Activated naive CD4-positive, alpha-beta T cell treated with anti-CD3 and anti-CD28 coated beads, Interleukin-2, amount 50 U/mL, for 72 hours (primary cell): Measurements from ENCODE around the gene COPS9. TPM values are rescaled to one million over a fixed set of nuclear protein-coding genes. Genes with fewer than 3 reads are reported as not detected.

Experiments used
- ATAC-seq, 2 donors: fragments of 150-1000 bp; cut with Tn5 transposase; 2 replicates each; pipeline ENCODE4 v1.10.0; 2021; ENCODE audit warnings: mild to moderate bottlenecking in 2 of 2, moderate library complexity in 2 of 2
- DNase-seq, 2 donors: peaks; one replicate each; pipeline ENCODE4 v3.0.0; 2021 to 2022; ENCODE audit warnings: low spot score in 2 of 2
- H3K27ac Mint-ChIP-seq, 2 donors: one replicate each; pipeline ENCODE4 v1.8.0; 2022; ENCODE audit warnings: mild to moderate bottlenecking in 2 of 2, mixed read lengths in 2 of 2
- H3K36me3 Mint-ChIP-seq, 2 donors: one replicate each; pipeline ENCODE4 v1.8.0; 2022; ENCODE audit warnings: mixed read lengths in 2 of 2
- H3K9me3 Mint-ChIP-seq, 2 donors: one replicate each; pipeline ENCODE4 v1.8.0; 2022; ENCODE audit warnings: mixed read lengths in 2 of 2
- total RNA-seq, 2 donors: library from RNA; stranded (reverse); gene quantifications; one replicate each; pipeline ENCODE4 v1.2.3, GENCODE V29; 2022

COPS9 gene
- 10 to 100 TPM; 92.9 to 97.6 TPM for total RNA-seq

DNA sequence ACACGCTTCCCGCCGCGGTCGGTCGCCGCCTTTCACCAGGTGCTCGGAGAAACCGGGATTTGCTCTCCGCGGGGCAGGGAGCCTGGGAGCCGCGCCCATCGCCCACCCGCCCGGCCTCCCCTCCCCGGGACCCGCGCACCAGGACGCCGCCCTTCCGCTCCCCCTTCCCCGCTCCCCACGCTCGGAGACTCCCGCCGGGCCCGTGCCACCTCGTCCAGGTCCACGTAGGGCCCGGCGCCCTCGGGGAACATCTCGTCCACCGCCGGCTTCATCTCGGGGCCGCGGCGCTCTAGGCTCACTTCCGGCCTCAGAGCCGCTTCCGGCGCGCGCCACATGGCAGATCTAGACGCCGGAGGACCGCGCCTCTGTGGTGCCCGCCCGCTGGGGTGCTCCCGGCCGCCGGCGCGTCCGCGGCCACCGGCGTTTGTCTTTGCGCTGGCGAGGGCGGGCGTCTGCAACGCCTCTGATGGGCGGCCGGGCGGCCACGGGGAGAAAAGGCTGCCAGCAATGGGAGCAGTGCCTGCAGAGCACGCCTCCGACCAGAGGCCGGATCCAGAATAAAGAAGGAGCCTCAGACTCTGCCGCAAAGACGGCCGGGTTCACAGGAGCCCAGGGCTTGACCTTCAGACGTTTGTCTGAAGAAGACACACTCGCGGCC is at the start of gene COPS9:
Gene COPS9 (minus strand): TSS at position 293 of the 658 bp plus-strand sequence. CDS start 21 bp downstream, at position 272.
- Mint-ChIP-seq H3K36me3 (peaks cover 7 to 25% of the 10 kb centered on the region in 2 donors), H3K27ac (peak within 1 kb of the TSS; percentile 88 to 98), H3K9me3 (no peaks in the 10 kb centered on the region)
- peak; percentile 98 to 99 for ATAC-seq
- DNase-seq, result peak; percentile 83 to 90

DNA sequence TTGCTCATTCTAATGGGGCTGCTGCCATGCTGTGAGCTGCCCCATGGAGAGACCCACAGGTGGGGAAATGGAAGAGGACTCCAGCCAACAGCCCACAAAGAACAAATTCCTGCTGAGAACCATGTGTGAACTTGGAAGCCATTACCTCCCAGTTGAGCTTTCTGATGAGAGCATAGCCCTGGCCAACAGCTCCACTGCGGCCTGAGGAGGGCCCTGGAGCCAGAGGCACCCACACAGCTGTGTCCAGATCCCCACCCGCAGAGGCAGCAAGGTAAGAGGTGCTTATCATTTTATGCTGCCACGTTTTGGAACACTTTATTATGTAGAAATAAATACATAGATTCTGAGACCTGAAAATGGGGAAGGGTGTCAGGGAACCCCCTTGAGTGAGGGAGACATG is 48.6 kb upstream of the COPS9 start:
- peak in 1 of 2 donors; percentile 11 for DNase-seq
- Mint-ChIP-seq H3K27ac (no peak overlapping the region), H3K9me3 (peaks cover 8 to 14% of the 10 kb centered on the region in 2 donors), H3K36me3 (no peaks in the 10 kb centered on the region)
- ATAC-seq, result no peak

DNA sequence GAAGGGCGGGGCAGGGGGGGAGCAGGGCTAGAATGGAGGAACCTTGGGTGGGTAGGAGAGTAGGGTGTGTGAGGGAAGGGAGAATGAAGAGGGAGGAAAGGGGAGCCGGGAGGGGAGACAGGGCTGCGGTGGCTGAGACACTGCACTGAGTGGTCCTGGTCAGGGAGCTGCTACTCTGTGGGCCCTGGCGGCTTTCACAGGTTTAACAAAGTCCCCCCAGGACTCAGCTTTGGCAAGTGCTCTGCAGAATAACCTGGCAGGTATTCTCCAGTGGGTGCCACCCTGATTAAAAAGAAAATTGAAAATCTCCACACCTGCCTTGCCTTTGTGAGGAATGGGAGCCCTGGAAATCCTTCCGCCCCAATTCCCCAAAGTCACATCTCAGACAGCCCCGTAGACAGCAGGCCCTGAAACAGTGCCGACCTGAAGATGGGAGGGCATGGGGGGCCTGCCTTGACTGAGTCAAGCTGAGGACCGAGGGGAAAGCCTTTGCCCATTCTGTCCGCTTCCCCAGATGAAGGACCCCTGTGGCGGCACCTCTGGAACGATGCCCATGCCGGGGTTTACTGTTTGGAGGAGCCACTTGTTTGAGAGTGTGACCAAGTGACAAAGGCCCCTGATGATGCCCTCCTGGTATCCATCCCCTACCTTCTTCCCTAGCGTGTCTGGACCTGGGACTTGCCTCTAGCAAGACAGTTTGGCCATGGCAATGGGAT is 47.9 kb upstream of the COPS9 start:
- H3K36me3 Mint-ChIP-seq, result no peaks in the 10 kb centered on the region
- DNase-seq (no peak), ATAC-seq (no peak)
- peaks cover 8 to 14% of the 10 kb centered on the region in 2 donors for H3K9me3 Mint-ChIP-seq
- H3K27ac Mint-ChIP-seq, result no peak overlapping the region

DNA sequence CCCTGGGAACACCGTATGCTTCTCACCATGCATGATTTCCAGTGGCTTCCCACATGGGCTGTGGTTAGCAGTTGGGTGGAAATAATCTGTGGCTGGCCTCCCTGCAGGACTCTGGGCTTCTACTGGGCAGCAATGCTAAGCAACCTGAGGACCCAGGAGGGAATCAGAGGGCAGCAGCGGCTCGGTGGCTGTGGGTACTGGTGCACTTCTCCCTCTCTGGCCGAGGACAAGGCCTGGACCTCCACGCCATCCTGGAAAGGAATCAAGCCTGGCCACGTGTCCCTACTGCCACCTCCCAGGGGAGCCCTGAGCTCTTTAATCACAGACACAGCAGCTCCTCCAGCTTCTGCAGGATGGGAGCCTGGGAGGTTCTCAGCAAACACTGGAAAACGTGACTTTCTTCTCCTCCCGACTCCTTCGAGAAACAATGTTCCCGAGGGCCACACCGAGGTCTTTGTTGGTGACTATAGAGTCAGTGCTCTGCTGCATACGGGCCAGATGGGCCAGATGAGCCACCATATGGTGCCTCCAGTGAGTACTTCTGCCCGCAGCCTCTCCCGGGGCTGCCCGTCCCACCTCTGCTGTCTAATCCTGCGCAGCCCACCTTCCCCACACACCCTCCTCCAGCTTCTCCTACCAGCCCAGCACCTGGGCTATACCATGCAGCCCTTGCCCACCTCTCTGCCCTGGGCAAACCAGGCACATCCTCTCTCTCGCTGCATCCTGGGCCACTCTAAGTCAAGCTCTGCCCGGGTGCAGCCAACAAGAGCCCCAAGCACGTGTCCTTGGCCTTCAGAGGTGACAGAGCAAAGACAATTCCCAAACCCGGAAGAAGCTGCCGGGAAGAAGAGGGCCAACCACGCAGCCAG is 47.1 kb upstream of the COPS9 start:
- Mint-ChIP-seq H3K36me3 (no peaks in the 10 kb centered on the region), H3K9me3 (peaks cover 7 to 12% of the 10 kb centered on the region in 2 donors), H3K27ac (no peak overlapping the region)
- ATAC-seq (no peak), DNase-seq (peak in 1 of 2 donors; percentile 48)

DNA sequence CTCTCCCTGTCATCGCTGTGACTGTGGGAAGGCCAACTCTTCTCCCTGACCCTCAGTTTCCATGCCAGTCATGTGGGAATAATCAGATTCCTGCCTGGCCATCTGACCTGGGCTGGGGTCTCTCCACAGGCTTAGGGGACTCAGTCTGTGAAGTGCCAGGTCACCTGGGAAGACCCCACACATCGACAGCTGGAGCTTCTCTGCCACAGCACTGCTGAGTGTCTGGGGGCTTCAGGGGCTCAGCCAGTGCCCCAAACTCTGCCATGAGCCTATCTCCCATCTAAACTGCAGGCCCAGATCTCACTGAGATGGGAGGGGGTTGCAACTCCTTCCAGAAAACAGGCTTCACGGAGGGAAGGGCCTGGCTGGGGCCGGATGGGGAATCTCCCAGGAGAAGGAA is 46.4 kb upstream of the COPS9 start:
- H3K27ac Mint-ChIP-seq, result no peak overlapping the region
- peak in 1 of 2 donors; percentile 14 for DNase-seq
- no peak for ATAC-seq
- H3K9me3 Mint-ChIP-seq, result peaks cover 0 to 5% of the 10 kb centered on the region in 2 donors
- H3K36me3 Mint-ChIP-seq, result no peaks in the 10 kb centered on the region

DNA sequence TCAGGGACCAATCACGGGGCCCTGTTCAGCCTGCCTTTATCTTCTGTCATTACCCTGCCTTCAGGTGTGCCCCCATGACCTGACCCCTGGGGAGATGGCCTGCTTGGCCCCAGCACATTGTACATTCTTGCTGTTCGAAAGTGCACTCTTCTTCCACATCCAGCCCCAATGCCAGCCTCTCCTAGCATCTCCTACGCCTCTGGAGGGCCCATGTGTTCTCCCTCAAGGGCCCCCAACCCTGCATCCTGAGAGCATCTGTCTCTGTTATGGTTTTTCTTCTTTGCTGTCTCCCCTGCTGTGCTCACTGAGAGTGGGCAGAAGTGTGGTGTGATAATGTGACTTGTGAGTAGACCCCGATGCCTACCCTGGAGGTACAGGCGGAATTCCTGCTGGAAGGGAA is 45.9 kb upstream of the COPS9 start:
- Mint-ChIP-seq H3K9me3 (peaks cover 0 to 4% of the 10 kb centered on the region in 2 donors), H3K27ac (no peak overlapping the region), H3K36me3 (no peaks in the 10 kb centered on the region)
- ATAC-seq (no peak), DNase-seq (no peak)

DNA sequence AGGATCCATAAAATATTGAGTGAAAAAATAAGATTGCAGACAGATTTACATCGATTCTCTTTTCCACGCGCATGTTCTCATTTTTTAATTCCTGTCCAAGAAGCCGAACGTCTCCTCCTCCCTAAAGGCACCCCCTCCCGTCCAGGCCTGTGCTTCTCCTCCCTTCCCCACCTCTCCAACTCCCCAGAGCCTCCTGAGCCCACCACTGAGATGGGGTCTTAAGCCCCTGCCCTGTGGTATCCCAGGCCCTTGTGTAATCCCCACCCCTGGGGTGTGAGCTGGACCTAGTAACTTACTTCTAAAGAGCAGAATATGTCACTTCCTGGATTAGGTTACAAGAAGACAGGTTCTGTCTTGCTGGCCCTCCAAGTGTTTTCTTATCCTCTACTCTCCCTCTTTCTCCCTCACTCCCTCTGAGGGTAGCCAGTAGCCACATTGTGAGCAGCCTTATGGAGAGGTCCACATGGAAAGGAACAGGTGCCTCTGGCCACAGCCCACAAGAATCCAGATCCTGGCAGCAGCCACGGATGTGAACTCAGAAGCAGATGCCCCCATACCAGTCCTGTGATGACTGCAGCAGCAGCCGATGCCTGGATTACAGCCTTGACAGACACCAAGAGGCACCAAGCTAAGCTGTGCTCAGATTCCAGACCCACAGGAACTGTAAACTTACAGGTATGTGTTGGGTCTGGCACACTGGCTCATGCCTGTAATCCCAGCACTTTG is 44.0 kb upstream of the COPS9 start:
- no peak for ATAC-seq

DNA sequence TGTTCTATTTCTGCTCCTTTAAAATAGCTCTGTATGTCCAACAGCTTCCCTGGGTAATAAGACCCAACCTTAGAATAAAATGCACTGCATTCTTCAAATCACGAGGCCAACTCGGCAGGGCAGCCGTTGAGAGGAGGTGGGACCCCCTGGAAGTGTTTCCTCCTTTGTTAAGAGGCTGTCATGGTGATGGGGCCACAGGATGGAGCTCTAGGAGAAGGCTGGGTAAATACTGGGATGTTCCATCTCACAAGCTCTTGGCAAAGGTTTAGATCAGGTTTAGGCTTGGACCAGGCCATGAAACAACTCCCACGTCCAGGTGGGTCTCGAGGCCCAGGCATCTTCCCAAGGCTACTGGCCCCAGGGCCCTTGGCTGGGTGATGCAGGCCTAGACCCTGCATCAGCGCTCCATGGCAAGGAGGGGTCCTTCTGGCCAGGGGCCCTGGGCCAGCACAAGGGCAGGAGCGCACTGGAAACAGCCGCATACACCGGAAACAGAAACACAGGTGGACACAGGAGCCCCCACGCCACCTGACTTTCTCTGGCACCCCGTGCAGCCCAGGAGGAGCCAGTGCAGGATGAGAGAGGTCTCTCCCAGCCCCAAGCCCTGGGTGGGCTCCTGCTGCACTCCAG is 43.2 kb upstream of the COPS9 start:
- H3K27ac Mint-ChIP-seq, result no peak overlapping the region
- ATAC-seq, result no peak
- DNase-seq, result no peak
- H3K36me3 Mint-ChIP-seq, result no peaks in the 10 kb centered on the region
- H3K9me3 Mint-ChIP-seq, result no peaks in the 10 kb centered on the region

More for the DNA sequence above, 44.0 kb upstream of the COPS9 start:
- DNase-seq, result no peak
- no peaks in the 10 kb centered on the region for H3K36me3 Mint-ChIP-seq
- H3K9me3 Mint-ChIP-seq, result no peaks in the 10 kb centered on the region
- no peak overlapping the region for H3K27ac Mint-ChIP-seq

DNA sequence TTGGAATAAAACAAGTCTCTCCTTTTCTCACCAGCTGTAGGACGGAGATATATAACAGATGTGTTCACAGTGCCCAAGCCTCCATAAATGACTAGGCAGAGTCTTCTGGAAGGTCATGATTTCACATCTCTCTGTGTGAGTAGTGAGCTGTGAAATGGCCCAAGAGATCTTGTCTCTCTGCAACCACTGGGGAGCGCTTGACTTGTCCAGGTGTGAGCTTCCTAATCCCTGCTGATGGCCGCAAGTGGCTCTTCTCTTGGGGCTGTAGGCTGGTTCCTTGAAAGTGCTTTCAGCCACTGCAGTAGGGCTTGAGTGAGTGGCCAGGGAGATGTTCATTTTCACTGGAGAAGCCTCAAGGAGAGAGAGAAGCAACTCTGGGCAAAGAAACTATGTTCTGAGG is 42.5 kb upstream of the COPS9 start:
- Mint-ChIP-seq H3K36me3 (no peaks in the 10 kb centered on the region), H3K27ac (no peak overlapping the region), H3K9me3 (no peaks in the 10 kb centered on the region)
- ATAC-seq (no peak), DNase-seq (no peak)

DNA sequence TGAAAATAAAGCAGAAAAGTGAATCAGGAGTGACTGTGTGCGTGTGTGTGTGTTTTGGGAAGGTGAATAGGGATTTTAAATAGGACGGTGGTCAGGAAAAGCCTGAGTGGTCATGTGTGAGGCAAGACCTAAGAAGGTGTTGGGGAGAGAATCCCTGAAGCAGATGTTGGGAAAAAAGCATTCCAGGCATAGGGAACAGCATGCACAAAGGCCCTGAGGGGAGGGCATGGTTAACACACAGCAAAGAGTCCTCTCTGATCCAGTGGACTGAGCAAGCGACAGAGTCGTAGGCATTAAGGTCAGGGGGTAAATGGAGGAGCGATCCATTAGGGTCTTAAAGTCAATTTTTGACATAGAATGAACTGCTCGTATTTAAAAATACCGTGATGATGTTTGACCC is 38.4 kb upstream of the COPS9 start:
- no peak for ATAC-seq
- Mint-ChIP-seq H3K9me3 (no peaks in the 10 kb centered on the region), H3K36me3 (no peaks in the 10 kb centered on the region), H3K27ac (no peak overlapping the region)
- no peak for DNase-seq

DNA sequence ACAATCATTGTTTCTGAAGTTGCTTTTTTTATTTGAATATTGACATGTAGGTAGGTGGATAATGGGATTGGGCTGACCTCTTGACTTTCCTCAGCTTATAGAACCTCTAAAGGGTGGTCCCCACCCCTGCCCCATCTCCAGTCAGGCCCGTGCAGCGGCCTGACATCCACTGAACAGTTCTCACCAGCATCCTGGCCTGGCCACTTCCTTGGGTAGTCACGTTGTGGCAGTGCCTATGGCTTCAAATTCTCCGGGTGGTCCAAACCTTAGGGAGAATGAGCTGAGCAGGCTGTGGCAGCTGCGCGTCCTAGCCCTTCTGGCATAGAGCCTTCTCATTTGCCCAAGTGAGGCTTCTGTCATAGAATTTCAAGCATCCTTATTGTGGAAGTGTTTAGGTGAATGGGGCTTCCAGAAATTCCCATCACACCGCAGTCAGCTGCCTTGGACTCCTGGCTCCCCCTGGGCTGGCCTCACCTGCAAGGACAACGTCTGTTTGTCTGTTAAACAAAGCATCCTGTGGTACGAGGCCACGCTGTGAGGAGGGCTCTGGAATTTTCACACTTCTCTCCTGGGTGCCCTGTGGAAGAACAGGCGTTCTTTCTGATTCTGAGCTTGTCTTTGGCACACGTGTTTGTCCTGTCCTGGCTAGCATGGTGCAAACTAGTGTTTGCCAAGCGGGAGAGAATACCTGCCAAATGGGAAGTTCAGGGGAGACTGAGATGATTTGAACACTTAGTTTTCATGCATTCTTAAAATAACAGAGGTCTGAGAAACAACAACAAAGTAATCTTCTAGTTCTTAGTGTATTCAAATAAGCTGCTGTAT is 36.2 kb upstream of the COPS9 start:
- ATAC-seq, result no peak
- no peak for DNase-seq
- Mint-ChIP-seq H3K9me3 (no peaks in the 10 kb centered on the region), H3K27ac (no peak overlapping the region), H3K36me3 (no peaks in the 10 kb centered on the region)

DNA sequence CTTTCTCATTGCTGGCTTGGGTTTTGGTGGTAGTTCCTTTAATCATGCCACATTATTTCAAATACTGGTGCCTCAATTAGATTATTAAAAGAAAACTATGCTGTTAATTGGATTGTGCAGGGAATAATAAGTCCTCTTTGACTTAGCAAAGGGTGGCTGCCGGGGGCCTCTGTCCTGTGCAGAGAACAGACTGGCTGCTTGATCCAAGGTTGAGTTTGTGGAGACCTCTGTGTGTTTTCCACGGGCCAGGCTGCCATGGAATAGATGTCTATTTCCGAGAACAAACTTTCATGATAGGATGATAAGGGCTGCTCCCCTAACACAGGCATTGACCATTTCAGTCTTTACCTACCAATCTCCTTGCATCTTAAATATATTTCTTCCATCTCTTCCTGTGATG is 34.8 kb upstream of the COPS9 start:
- H3K36me3 Mint-ChIP-seq, result no peaks in the 10 kb centered on the region
- H3K27ac Mint-ChIP-seq, result no peak overlapping the region
- DNase-seq, result no peak
- no peak for ATAC-seq
- H3K9me3 Mint-ChIP-seq, result no peaks in the 10 kb centered on the region

DNA sequence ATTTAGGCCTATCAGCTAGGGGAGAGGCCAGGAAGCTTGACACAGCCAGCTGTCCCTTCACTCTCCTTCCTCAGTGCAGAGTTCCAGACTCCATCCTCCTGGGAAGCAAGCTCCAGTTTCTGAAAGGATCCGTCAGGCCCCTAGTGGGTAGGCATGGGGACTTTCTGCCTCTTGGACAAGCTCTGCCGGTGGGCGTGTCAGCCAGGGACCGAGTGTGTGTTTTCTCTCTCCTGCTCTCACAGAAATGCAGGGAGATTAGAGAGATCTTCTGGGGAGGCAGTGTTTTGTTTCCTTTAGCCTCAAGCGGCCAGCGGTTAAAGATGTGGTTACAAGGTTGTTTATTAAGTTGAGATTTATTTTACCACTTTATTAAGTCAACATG is 34.2 kb upstream of the COPS9 start:
- H3K36me3 Mint-ChIP-seq, result no peaks in the 10 kb centered on the region
- H3K9me3 Mint-ChIP-seq, result no peaks in the 10 kb centered on the region
- H3K27ac Mint-ChIP-seq, result no peak overlapping the region
- DNase-seq (no peak), ATAC-seq (no peak)

DNA sequence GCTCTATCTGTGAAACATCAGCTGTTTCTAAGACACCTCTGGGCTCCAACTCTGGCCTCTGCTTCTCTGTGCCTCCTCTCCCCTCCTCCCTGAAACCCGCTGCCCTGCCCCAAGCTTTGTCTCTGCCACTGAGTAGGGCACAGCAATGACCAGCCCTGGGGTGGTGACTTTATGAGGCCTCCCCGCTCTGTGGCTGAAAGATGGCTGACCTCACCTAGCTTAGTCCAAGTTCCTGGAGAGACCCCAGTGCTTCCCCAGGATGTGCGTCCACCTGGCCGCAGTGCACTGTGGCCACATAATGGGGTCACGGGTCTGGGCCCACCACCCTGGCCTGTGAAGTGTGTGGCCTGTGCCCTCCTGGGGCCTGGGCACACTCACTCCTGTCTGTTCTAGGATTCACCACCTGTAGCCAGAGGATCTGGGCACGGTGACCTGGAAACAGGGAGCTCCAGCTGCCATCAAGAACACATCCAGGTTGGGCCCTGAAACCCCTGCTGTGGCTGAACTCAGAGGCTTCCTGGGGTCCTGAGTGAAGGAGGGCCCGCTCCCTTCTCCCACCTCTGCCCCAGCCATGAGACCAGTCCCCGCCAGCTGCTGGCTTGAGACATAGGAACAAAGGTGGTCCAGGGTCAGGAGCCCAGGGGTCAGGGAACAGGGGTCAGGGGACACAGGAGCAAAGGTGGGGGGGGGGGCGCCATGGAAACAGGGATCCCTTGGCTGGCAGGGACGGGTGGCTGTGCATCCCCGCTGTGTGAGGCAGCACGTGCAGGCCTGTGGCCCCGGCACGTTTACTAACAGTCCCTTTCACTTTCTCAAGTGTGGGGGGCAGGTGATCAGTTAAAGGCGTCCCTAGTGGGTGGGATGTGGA is 33.6 kb upstream of the COPS9 start:
- Mint-ChIP-seq H3K9me3 (no peaks in the 10 kb centered on the region), H3K27ac (no peak overlapping the region), H3K36me3 (no peaks in the 10 kb centered on the region)
- ATAC-seq (no peak), DNase-seq (no peak)
